ENCODE data around the gene EFNA4.

The EFNA4 gene

DNA sequence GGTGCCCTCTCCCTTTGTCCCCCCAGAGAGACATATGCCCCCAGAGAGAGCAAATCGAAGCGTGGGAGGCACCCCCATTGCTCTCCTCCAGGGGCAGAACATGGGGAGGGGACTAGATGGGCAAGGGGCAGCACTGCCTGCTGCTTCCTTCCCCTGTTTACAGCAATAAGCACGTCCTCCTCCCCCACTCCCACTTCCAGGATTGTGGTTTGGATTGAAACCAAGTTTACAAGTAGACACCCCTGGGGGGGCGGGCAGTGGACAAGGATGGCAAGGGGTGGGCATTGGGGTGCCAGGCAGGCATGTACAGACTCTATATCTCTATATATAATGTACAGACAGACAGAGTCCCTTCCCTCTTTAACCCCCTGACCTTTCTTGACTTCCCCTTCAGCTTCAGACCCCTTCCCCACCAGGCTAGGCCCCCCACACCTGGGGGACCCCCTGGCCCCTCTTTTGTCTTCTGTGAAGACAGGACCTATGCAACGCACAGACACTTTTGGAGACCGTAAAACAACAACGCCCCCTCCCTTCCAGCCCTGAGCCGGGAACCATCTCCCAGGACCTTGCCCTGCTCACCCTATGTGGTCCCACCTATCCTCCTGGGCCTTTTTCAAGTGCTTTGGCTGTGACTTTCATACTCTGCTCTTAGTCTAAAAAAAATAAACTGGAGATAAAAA is 23.5 kb downstream of the EFNA4 start:
- H4K8ac ChIP-seq (ENCODE audit: low read length), result peak overlapping the region; percentile 48
- H3K27me3 ChIP-seq (ENCODE audit: control insufficient read depth in 1 of 2, insufficient read depth in 1 of 2, low read length in 2 of 2), result peaks cover 24 to 35% of the 10 kb centered on the region in 2 experiments
- H3K9ac ChIP-seq (ENCODE audit: low read length), result no peak overlapping the region
- peaks cover 39% of the 10 kb centered on the region for H3K4me1 ChIP-seq (ENCODE audit: control insufficient read depth, insufficient read depth, low read depth, low read length)
- DNase-seq, result no peak
- H3K27ac ChIP-seq (ENCODE audit: low read length, poor library complexity, severe bottlenecking), result no peak overlapping the region
- H2AK5ac ChIP-seq (ENCODE audit: low read length, severe bottlenecking), result no peak overlapping the region
- no peak overlapping the region for H3K4me2 ChIP-seq (ENCODE audit: low read length, poor library complexity, severe bottlenecking)
- no peaks in the 10 kb centered on the region for H3K79me1 ChIP-seq (replicated peaks; ENCODE audit: low read length, poor library complexity, severe bottlenecking)
- no peak overlapping the region for H4K91ac ChIP-seq (ENCODE audit: low read length)
- H3K4me3 ChIP-seq (ENCODE audit: insufficient read depth in 1 of 2, low read depth in 1 of 2, low read length in 2 of 2), result no peak overlapping the region
- no peak overlapping the region for H3K18ac ChIP-seq (ENCODE audit: low read depth in 1 of 2, low read length in 2 of 2)
- no peak overlapping the region for H2BK120ac ChIP-seq (ENCODE audit: low read depth, low read length)
- peak overlapping the region in 1 of 2 experiments; percentile 4 for H2BK12ac ChIP-seq (ENCODE audit: low read length in 2 of 2)
- no peak overlapping the region for H3K4ac ChIP-seq (ENCODE audit: low read depth in 1 of 2, low read length in 2 of 2)
- no peak overlapping the region for H3K23ac ChIP-seq (ENCODE audit: low read length in 2 of 2)
- H3K9me3 ChIP-seq (ENCODE audit: control insufficient read depth, low read length), result no peaks in the 10 kb centered on the region
- H2BK5ac ChIP-seq (ENCODE audit: low read depth, low read length, poor library complexity, severe bottlenecking), result no peak overlapping the region
- no peak overlapping the region for H2AFZ ChIP-seq (ENCODE audit: low read depth, low read length)
- peaks cover 0 to 4% of the 10 kb centered on the region in 2 experiments for H3K36me3 ChIP-seq (ENCODE audit: control insufficient read depth in 1 of 2, insufficient read depth in 2 of 2, low read depth in 1 of 2, low read length in 2 of 2)
- H2BK15ac ChIP-seq (ENCODE audit: low read depth, poor library complexity, severe bottlenecking), result no peak overlapping the region
- H3K14ac ChIP-seq (ENCODE audit: low read length in 2 of 2), result no peak overlapping the region
- WGBS, result 60% methylated on average over 4 of the region's 8 CpGs

DNA sequence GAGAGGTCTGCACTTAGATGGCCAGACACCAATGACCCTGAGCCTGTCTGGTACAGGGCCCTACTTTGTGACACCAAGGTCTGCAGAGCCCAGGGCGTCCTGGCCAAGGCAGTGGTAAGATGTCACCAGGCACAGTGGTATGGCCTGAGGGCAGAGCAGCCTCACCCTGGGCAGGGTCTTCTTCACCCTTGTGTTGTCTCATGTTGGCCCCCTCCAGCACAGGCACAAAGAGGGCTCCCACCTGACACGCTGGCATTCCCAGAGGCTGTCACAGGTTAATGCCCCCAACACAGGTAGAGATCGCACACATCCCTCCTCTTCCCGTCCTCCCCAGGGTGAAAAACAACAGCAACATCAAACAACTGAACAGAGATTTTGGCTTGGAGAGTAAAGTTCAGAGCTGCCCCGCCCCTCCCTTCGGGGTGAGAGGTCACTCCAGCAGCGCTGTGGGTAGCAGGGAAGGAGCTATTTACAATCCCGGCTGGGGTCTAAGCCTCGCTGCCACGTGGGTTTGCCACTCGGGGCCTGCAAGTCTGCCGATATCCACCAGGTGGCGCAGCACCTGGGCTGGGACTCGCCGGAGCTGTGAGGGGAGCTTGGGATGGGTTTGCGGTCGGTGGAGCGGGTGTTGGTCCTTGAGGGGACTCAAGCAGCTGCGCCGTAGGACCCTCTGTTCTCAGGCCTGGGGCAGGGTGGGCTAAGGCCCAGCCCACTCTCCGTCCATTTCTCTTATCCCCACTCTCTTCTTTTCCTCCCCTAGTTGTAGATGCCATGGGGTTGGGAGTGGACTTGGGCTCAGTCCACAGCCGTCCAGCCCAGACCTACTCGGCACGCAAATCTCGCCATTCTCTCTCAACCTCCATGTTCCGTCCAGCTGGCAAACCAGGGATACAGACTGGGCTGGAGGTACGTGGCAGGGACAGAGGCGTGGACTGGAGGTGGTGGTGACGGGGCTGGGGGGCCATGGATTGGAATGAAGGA is 27.8 kb downstream of the EFNA4 start:
- peak overlapping the region; percentile 42 for H3K9ac ChIP-seq (ENCODE audit: low read length)
- no peak overlapping the region for H2BK120ac ChIP-seq (ENCODE audit: low read depth, low read length)
- H2BK15ac ChIP-seq (ENCODE audit: low read depth, poor library complexity, severe bottlenecking), result no peak overlapping the region
- H2BK5ac ChIP-seq (ENCODE audit: low read depth, low read length, poor library complexity, severe bottlenecking), result no peak overlapping the region
- no peaks in the 10 kb centered on the region for H3K9me3 ChIP-seq (ENCODE audit: control insufficient read depth, low read length)
- H3K36me3 ChIP-seq (ENCODE audit: control insufficient read depth in 1 of 2, insufficient read depth in 2 of 2, low read depth in 1 of 2, low read length in 2 of 2), result peaks cover 0 to 2% of the 10 kb centered on the region in 2 experiments
- H2AFZ ChIP-seq (ENCODE audit: low read depth, low read length), result no peak overlapping the region
- no peak overlapping the region for H3K4ac ChIP-seq (ENCODE audit: low read depth in 1 of 2, low read length in 2 of 2)
- WGBS, result 54% methylated on average over 15 of the region's 29 CpGs
- H2AK5ac ChIP-seq (ENCODE audit: low read length, severe bottlenecking), result no peak overlapping the region
- H2BK12ac ChIP-seq (ENCODE audit: low read length in 2 of 2), result no peak overlapping the region
- no peak overlapping the region for H3K4me2 ChIP-seq (ENCODE audit: low read length, poor library complexity, severe bottlenecking)
- no peak overlapping the region for H3K14ac ChIP-seq (ENCODE audit: low read length in 2 of 2)
- no peak overlapping the region for H3K27ac ChIP-seq (ENCODE audit: low read length, poor library complexity, severe bottlenecking)
- no peaks in the 10 kb centered on the region for H3K79me1 ChIP-seq (replicated peaks; ENCODE audit: low read length, poor library complexity, severe bottlenecking)
- no peak overlapping the region for H3K18ac ChIP-seq (ENCODE audit: low read depth in 1 of 2, low read length in 2 of 2)
- no peak overlapping the region for H3K4me3 ChIP-seq (ENCODE audit: insufficient read depth in 1 of 2, low read depth in 1 of 2, low read length in 2 of 2)
- DNase-seq, result peak; percentile 70
- peaks cover 10 to 40% of the 10 kb centered on the region in 2 experiments for H3K27me3 ChIP-seq (ENCODE audit: control insufficient read depth in 1 of 2, insufficient read depth in 1 of 2, low read length in 2 of 2)
- H3K23ac ChIP-seq (ENCODE audit: low read length in 2 of 2), result no peak overlapping the region
- peaks cover 16% of the 10 kb centered on the region for H3K4me1 ChIP-seq (ENCODE audit: control insufficient read depth, insufficient read depth, low read depth, low read length)
- no peak overlapping the region for H4K91ac ChIP-seq (ENCODE audit: low read length)
- H4K8ac ChIP-seq (ENCODE audit: low read length), result peak overlapping the region; percentile 1

DNA sequence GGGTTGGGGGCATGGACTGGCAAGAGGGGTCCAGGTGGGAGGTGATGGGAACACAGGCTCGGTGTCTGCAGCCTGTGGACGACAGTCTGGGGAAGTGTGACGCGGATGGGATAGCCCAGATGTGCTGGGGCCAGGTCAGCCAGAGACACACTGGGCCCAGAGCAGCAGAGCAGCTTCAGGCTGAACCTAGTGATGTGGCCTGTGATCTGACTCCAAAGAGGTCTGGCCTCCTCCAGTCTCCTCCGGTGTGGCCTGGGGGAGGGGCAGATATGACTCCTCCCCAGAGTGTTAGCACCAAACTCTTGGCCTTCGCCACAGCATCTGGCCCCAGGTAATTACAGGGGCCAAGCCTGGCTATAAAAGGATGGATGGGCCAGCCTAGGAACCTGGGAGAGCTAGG is 28.6 kb downstream of the EFNA4 start:
- no peak overlapping the region for H3K4ac ChIP-seq (ENCODE audit: low read depth in 1 of 2, low read length in 2 of 2)
- WGBS, result 88% methylated on average over 6 of the region's 6 CpGs

DNA sequence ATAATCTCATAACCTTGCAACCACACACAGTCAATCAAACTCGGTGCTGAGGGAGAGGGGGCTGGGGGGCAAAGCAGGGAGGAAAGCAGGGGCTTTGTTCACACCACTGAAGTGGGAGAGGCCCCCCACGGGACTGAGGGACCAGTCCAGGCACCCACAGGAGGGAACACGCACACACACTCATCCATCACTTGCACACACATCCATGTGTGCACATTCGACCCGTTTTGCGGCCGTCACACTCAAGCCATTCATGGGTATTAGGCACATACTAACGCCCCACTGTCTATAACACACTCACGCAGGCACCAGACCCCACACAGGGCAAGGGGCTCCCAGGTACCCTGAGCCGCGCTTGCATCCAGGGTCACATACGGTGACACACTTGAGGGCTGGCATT is 29.1 kb downstream of the EFNA4 start:
- H3K27me3 ChIP-seq (ENCODE audit: control insufficient read depth in 1 of 2, insufficient read depth in 1 of 2, low read length in 2 of 2), result peaks cover 13 to 44% of the 10 kb centered on the region in 2 experiments
- no peak overlapping the region for H2BK12ac ChIP-seq (ENCODE audit: low read length in 2 of 2)
- H2BK120ac ChIP-seq (ENCODE audit: low read depth, low read length), result no peak overlapping the region
- peaks cover 10% of the 10 kb centered on the region for H3K4me1 ChIP-seq (ENCODE audit: control insufficient read depth, insufficient read depth, low read depth, low read length)
- no peak overlapping the region for H4K8ac ChIP-seq (ENCODE audit: low read length)
- H3K18ac ChIP-seq (ENCODE audit: low read depth in 1 of 2, low read length in 2 of 2), result no peak overlapping the region
- H3K4me2 ChIP-seq (ENCODE audit: low read length, poor library complexity, severe bottlenecking), result no peak overlapping the region
- no peak overlapping the region for H2BK5ac ChIP-seq (ENCODE audit: low read depth, low read length, poor library complexity, severe bottlenecking)
- H3K36me3 ChIP-seq (ENCODE audit: control insufficient read depth in 1 of 2, insufficient read depth in 2 of 2, low read depth in 1 of 2, low read length in 2 of 2), result no peaks in the 10 kb centered on the region
- WGBS, result 87% methylated on average over 11 of the region's 12 CpGs
- no peak overlapping the region for H2AFZ ChIP-seq (ENCODE audit: low read depth, low read length)
- H3K9me3 ChIP-seq (ENCODE audit: control insufficient read depth, low read length), result no peaks in the 10 kb centered on the region
- H4K91ac ChIP-seq (ENCODE audit: low read length), result no peak overlapping the region
- DNase-seq, result no peak
- H3K4me3 ChIP-seq (ENCODE audit: insufficient read depth in 1 of 2, low read depth in 1 of 2, low read length in 2 of 2), result no peak overlapping the region
- H3K9ac ChIP-seq (ENCODE audit: low read length), result no peak overlapping the region
- H2BK15ac ChIP-seq (ENCODE audit: low read depth, poor library complexity, severe bottlenecking), result no peak overlapping the region
- no peak overlapping the region for H2AK5ac ChIP-seq (ENCODE audit: low read length, severe bottlenecking)
- H3K23ac ChIP-seq (ENCODE audit: low read length in 2 of 2), result no peak overlapping the region
- H3K4ac ChIP-seq (ENCODE audit: low read depth in 1 of 2, low read length in 2 of 2), result no peak overlapping the region
- no peak overlapping the region for H3K14ac ChIP-seq (ENCODE audit: low read length in 2 of 2)
- H3K27ac ChIP-seq (ENCODE audit: low read length, poor library complexity, severe bottlenecking), result no peak overlapping the region
- no peaks in the 10 kb centered on the region for H3K79me1 ChIP-seq (replicated peaks; ENCODE audit: low read length, poor library complexity, severe bottlenecking)

More for the DNA sequence above, 28.6 kb downstream of the EFNA4 start:
- Histone ChIP-seq H2BK12ac (ENCODE audit: low read length in 2 of 2) (no peak overlapping the region), H3K4me1 (ENCODE audit: control insufficient read depth, insufficient read depth, low read depth, low read length) (peaks cover 10% of the 10 kb centered on the region), H2AK5ac (ENCODE audit: low read length, severe bottlenecking) (no peak overlapping the region), H2BK15ac (ENCODE audit: low read depth, poor library complexity, severe bottlenecking) (no peak overlapping the region), H3K18ac (ENCODE audit: low read depth in 1 of 2, low read length in 2 of 2) (no peak overlapping the region), H3K27ac (ENCODE audit: low read length, poor library complexity, severe bottlenecking) (no peak overlapping the region), H3K14ac (ENCODE audit: low read length in 2 of 2) (no peak overlapping the region), H2BK5ac (ENCODE audit: low read depth, low read length, poor library complexity, severe bottlenecking) (no peak overlapping the region), H3K23ac (ENCODE audit: low read length in 2 of 2) (no peak overlapping the region), H3K27me3 (ENCODE audit: control insufficient read depth in 1 of 2, insufficient read depth in 1 of 2, low read length in 2 of 2) (peaks cover 12 to 42% of the 10 kb centered on the region in 2 experiments), H3K4me2 (ENCODE audit: low read length, poor library complexity, severe bottlenecking) (no peak overlapping the region), H3K79me1 (replicated peaks; ENCODE audit: low read length, poor library complexity, severe bottlenecking) (no peaks in the 10 kb centered on the region), H2AFZ (ENCODE audit: low read depth, low read length) (no peak overlapping the region), H3K36me3 (ENCODE audit: control insufficient read depth in 1 of 2, insufficient read depth in 2 of 2, low read depth in 1 of 2, low read length in 2 of 2) (no peaks in the 10 kb centered on the region), H4K91ac (ENCODE audit: low read length) (no peak overlapping the region), H3K4me3 (ENCODE audit: insufficient read depth in 1 of 2, low read depth in 1 of 2, low read length in 2 of 2) (no peak overlapping the region), H4K8ac (ENCODE audit: low read length) (no peak overlapping the region), H3K9ac (ENCODE audit: low read length) (no peak overlapping the region), H2BK120ac (ENCODE audit: low read depth, low read length) (no peak overlapping the region), H3K9me3 (ENCODE audit: control insufficient read depth, low read length) (no peaks in the 10 kb centered on the region)
- no peak for DNase-seq

All from mesenchymal stem cell (in vitro differentiated cells and primary cell).